ENCODE results near the gene TMEM201. TPM values are rescaled to one million over a fixed set of nuclear protein-coding genes. Genes with fewer than 3 reads are reported as not detected.

Gene TMEM201
- total and polyA plus RNA-seq, 2 donors (not counting 3 experiments of a cell fraction or from before 2014, with no cell fraction given): 8.3 to 24.8 TPM

GRCh38 chr1:9654051-9654833 lies 65.5 kb downstream of the TMEM201 start:
- Histone ChIP-seq H2AFZ (ENCODE audit: low read depth, low read length) (no peak overlapping the region), H3K4me3 (replicated peaks in 1 of 3; ENCODE audit: insufficient read depth in 1 of 3, low read depth in 1 of 3, low read length in 3 of 3) (no peak overlapping the region), H3K36me3 (ENCODE audit: control insufficient read depth in 2 of 2, extremely low read depth in 1 of 2, insufficient read depth in 2 of 2, low read length in 2 of 2) (no peaks in the 10 kb centered on the region), H3K27me3 (ENCODE audit: control insufficient read depth in 2 of 2, insufficient read depth in 2 of 2, low read length in 2 of 2) (peaks cover 33 to 39% of the 10 kb centered on the region in 2 experiments), H3K4me2 (ENCODE audit: insufficient read depth, low read length) (no peak overlapping the region), H4K20me1 (replicated peaks; ENCODE audit: control insufficient read depth, extremely low read depth, insufficient read depth, low read length) (no peaks in the 10 kb centered on the region), H3K27ac (ENCODE audit: insufficient read depth, low read depth, low read length) (no peak overlapping the region), H3K9me3 (replicated peaks; ENCODE audit: control insufficient read depth, insufficient read depth, low read length) (no peaks in the 10 kb centered on the region), H3K9ac (replicated peaks; ENCODE audit: extremely low read depth, insufficient read depth, low read length) (no peak overlapping the region), H3K79me2 (ENCODE audit: control insufficient read depth, insufficient read depth, low read length) (no peaks in the 10 kb centered on the region), H3K9me1 (replicated peaks; ENCODE audit: control insufficient read depth, extremely low read depth, insufficient read depth, low read length) (no peaks in the 10 kb centered on the region), H3K4me1 (ENCODE audit: control insufficient read depth, extremely low read depth, insufficient read depth, low read length) (peaks cover 7% of the 10 kb centered on the region)
- DNase-seq (ENCODE audit: low read depth, low spot score) (no peak), FAIRE-seq (no peak)
- intact Hi-C loops (cut with micrococcal nuclease): no loop called here
- ChIA-PET CTCF (interaction anchor here (0.6 to 0.7 kb wide), 2 partner anchors 10 to 719 kb away, joined by 3 to 4 read pairs; no protein-coding TSS in a partner anchor), POLR2A (interaction anchor here (1.2 kb wide), 1 partner anchor 14 kb away, joined by 5 read pairs; no protein-coding TSS in a partner anchor)
- no TSS peak for BruUV-seq (replicated peaks)
- dilution Hi-C loops (cut with MboI; ENCODE audit: extremely low pct_ligation_motif_present, low sequenced_read_pairs): no loop called here
- TF ChIP-seq JUN (IDR thresholded peaks at IDR 0.05; ENCODE audit: borderline replicate concordance, insufficient read depth, insufficient read length, low read depth): no peak
- no peak for TF ChIP-seq GATA2 (IDR thresholded peaks at IDR 0.05; ENCODE audit: insufficient read depth, insufficient read length, low read depth, low read length)
- TF ChIP-seq POLR2AphosphoS5 (IDR thresholded peaks at IDR 0.05; ENCODE audit: insufficient read depth, low read depth, low read length): no peak
- TF ChIP-seq MYC (IDR thresholded peaks at IDR 0.05; ENCODE audit: low read depth, low read length): no peak
- no peak for TF ChIP-seq EZH2 (IDR thresholded peaks at IDR 0.05; ENCODE audit: borderline replicate concordance, low read depth, low read length, severe bottlenecking)
- TF ChIP-seq CTCF (IDR thresholded peaks at IDR 0.05; ENCODE audit: extremely low read depth in 1 of 2, insufficient read depth in 1 of 2, low read depth in 1 of 2, low read length in 2 of 2): no peak
- TF ChIP-seq POLR2A (IDR thresholded peaks at IDR 0.05; ENCODE audit: low read depth, low read length): no peak
- no peak for TF ChIP-seq FOS (IDR thresholded peaks at IDR 0.05; ENCODE audit: borderline replicate concordance, insufficient read depth, low read length)
- no peak for TF ChIP-seq MAX (IDR thresholded peaks at IDR 0.05; ENCODE audit: insufficient read depth, insufficient read length)
